GM12875 (cell line): ENCODE results near the gene GDPD1.

Experiments used
- H3K4me3 ChIP-seq: one replicate; pipeline ENCODE4 v1.5.1; 2011; ENCODE audit warnings: low read depth, low read length, control low read depth
- CTCF ChIP-seq: IDR thresholded peaks from 2 replicates; pipeline ENCODE4 v1.5.1; 2011; ENCODE audit warnings: low read depth, mild to moderate bottlenecking, control low read depth, inconsistent platforms, low read length, moderate library complexity, borderline replicate concordance; ENCODE audit not compliant: insufficient read depth

GDPD1 gene

GRCh38 chr17:59181481-59181880, 38.8 kb upstream of the GDPD1 start:
- TF ChIP-seq CTCF: no peak
- no peak overlapping the region for H3K4me3 ChIP-seq

- no peak for TF ChIP-seq CTCF
- H3K4me3 ChIP-seq: no peak overlapping the region
Observed at GRCh38 chr17:59185997-59186396, 34.3 kb upstream of the GDPD1 start.

GRCh38 chr17:59186850-59187249, 33.5 kb upstream of the GDPD1 start:
- TF ChIP-seq CTCF: no peak
- no peak overlapping the region for H3K4me3 ChIP-seq

GRCh38 chr17:59190806-59191205, 29.5 kb upstream of the GDPD1 start:
- TF ChIP-seq CTCF: no peak
- H3K4me3 ChIP-seq: no peak overlapping the region

GRCh38 chr17:59193336-59193862, 26.9 kb upstream of the GDPD1 start:
- no peak overlapping the region for H3K4me3 ChIP-seq
- no peak for TF ChIP-seq CTCF

- H3K4me3 ChIP-seq: no peak overlapping the region
- TF ChIP-seq CTCF: no peak
Observed at GRCh38 chr17:59199398-59199797, 20.9 kb upstream of the GDPD1 start.

- no peak overlapping the region for H3K4me3 ChIP-seq
- TF ChIP-seq CTCF: no peak
Observed at GRCh38 chr17:59202320-59202719, 18.0 kb upstream of the GDPD1 start.
